DMS153 treated with DMSO at 0.1 percent for 48 hours (cell line): ENCODE measurements around the gene ABI1.
"Not testable (repeated sequence)": the region's sequence is repeated elsewhere in the genome, so short reads cannot be mapped to it uniquely, and the experiment has no call there.

Experiments used
- DNase-seq: peaks from one replicate; lab custom pipeline; 2025; ENCODE audit not compliant: unreplicated experiment; lab: John Stamatoyannopoulos, UW

The ABI1 gene

GRCh38 chr10:26805567-26806245 lies 55.1 kb downstream of the ABI1 start:
- DNase-seq: no peak

GRCh38 chr10:26804418-26805393 lies 56.1 kb downstream of the ABI1 start:
- no peak for DNase-seq

- DNase-seq: no peak
Observed at GRCh38 chr10:26803849-26804248, 56.9 kb downstream of the ABI1 start.

GRCh38 chr10:26802527-26802926 lies 58.2 kb downstream of the ABI1 start:
- DNase-seq: no peak

GRCh38 chr10:26801831-26802230 lies 58.9 kb downstream of the ABI1 start:
- DNase-seq: no peak

GRCh38 chr10:26801274-26801673 lies 59.5 kb downstream of the ABI1 start:
- DNase-seq: no peak

GRCh38 chr10:26800468-26800867 lies 60.3 kb downstream of the ABI1 start:
- DNase-seq: no peak

- no peak for DNase-seq
Observed at GRCh38 chr10:26799342-26799741, 61.4 kb downstream of the ABI1 start.

GRCh38 chr10:26798298-26798697 lies 62.5 kb downstream of the ABI1 start:
- no peak for DNase-seq

- no peak for DNase-seq
Observed at GRCh38 chr10:26797340-26797739, 63.4 kb downstream of the ABI1 start.

- no peak for DNase-seq
Observed at GRCh38 chr10:26792758-26793495, 67.8 kb downstream of the ABI1 start.

GRCh38 chr10:26790221-26790995 lies 70.3 kb downstream of the ABI1 start:
- DNase-seq: no peak

- not testable (repeated sequence) for DNase-seq
Observed at GRCh38 chr10:26789779-26790178, 71.0 kb downstream of the ABI1 start.

GRCh38 chr10:26787362-26787761 lies 73.4 kb downstream of the ABI1 start:
- no peak for DNase-seq

GRCh38 chr10:26781797-26782196 lies 79.0 kb downstream of the ABI1 start:
- no peak for DNase-seq

GRCh38 chr10:26780793-26781601 lies 79.8 kb downstream of the ABI1 start:
- DNase-seq: no peak

- DNase-seq: no peak
Observed at GRCh38 chr10:26780106-26780792, 80.5 kb downstream of the ABI1 start.

- no peak for DNase-seq
Observed at GRCh38 chr10:26779176-26779860, 81.4 kb downstream of the ABI1 start.

GRCh38 chr10:26777686-26778085 lies 83.1 kb downstream of the ABI1 start:
- no peak for DNase-seq
